Right renal pelvis (tissue), 4 donors: Measurements from ENCODE around the gene NFKBIL1. TPM values are rescaled to one million over a fixed set of nuclear protein-coding genes. Genes with fewer than 3 reads are reported as not detected.

Experiments used
- polyA plus RNA-seq, 4 donors: library from polyadenylated mRNA; unstranded; fragments of 120-200 nt; gene quantifications; one replicate each; pipeline ENCODE4 v1.2.1, GENCODE V29; 2013; ENCODE audit not compliant: insufficient read length in 4 of 4

Gene NFKBIL1
- polyA plus RNA-seq, 4 donors, result 19.1 to 27.4 (median 20.8) TPM

Other genes starting within 250 kb of the NFKBIL1 start
- gene HLA-B, start 190.4 kb upstream of the NFKBIL1 start, polyA plus RNA-seq, result 100 to 1,000 TPM; 110 to 214 (median 158) TPM
- gene MICA, start 144.0 kb upstream of the NFKBIL1 start, polyA plus RNA-seq, result 10 to 100 TPM in 1 of 4 donors, 1 to 10 TPM in 3; 3.3 to 12.2 (median 7.9) TPM
- 1 to 10 TPM in 3 of 4 donors, under 1 TPM in 1; 0.80 to 1.6 (median 1.4) TPM for gene MICB, start 49.5 kb upstream of the NFKBIL1 start, polyA plus RNA-seq
- gene MCCD1, start 18.6 kb upstream of the NFKBIL1 start, polyA plus RNA-seq, result 10 to 100 TPM; 14.0 to 27.9 (median 20.6) TPM
- gene DDX39B, start 5.6 kb upstream of the NFKBIL1 start, polyA plus RNA-seq, result 100 to 1,000 TPM; 498 to 550 (median 542) TPM
- gene ATP6V1G2, start 1.0 kb upstream of the NFKBIL1 start, polyA plus RNA-seq, result 10 to 100 TPM in 1 of 4 donors, 1 to 10 TPM in 3; 6.4 to 11.8 (median 7.3) TPM
- under 1 TPM; 0.22 to 0.45 (median 0.34) TPM for gene LTA, start 24.7 kb downstream of the NFKBIL1 start, polyA plus RNA-seq
- gene TNF, start 28.0 kb downstream of the NFKBIL1 start, polyA plus RNA-seq, result under 1 TPM; 0.08 to 0.28 (median 0.16) TPM
- 1 to 10 TPM; 1.0 to 2.3 (median 1.2) TPM for gene LTB, start 34.8 kb downstream of the NFKBIL1 start, polyA plus RNA-seq
- gene LST1, start 38.7 kb downstream of the NFKBIL1 start, polyA plus RNA-seq, result 1 to 10 TPM; 3.8 to 7.0 (median 4.7) TPM
- gene NCR3, start 45.4 kb downstream of the NFKBIL1 start, polyA plus RNA-seq, result under 1 TPM in 1 of 4 donors, not detected in 3; 0.25 TPM
- gene AIF1, start 67.6 kb downstream of the NFKBIL1 start, polyA plus RNA-seq, result 10 to 100 TPM; 73.2 to 86.0 (median 82.3) TPM
- gene PRRC2A, start 73.1 kb downstream of the NFKBIL1 start, polyA plus RNA-seq, result 100 to 1,000 TPM; 158 to 215 (median 172) TPM
- 100 to 1,000 TPM; 236 to 267 (median 247) TPM for gene BAG6, start 105.1 kb downstream of the NFKBIL1 start, polyA plus RNA-seq
- gene APOM, start 108.3 kb downstream of the NFKBIL1 start, polyA plus RNA-seq, result 100 to 1,000 TPM in 3 of 4 donors, 10 to 100 TPM in 1; 91.2 to 139 (median 117) TPM
- gene C6orf47, start 113.2 kb downstream of the NFKBIL1 start, polyA plus RNA-seq, result 10 to 100 TPM; 20.0 to 22.5 (median 20.7) TPM
- 10 to 100 TPM; 25.6 to 28.8 (median 26.0) TPM for gene GPANK1, start 117.4 kb downstream of the NFKBIL1 start, polyA plus RNA-seq
- 100 to 1,000 TPM; 237 to 255 (median 246) TPM for gene CSNK2B, start 118.5 kb downstream of the NFKBIL1 start, polyA plus RNA-seq
- 10 to 100 TPM; 14.0 to 21.3 (median 15.2) TPM for gene LY6G5B, start 122.4 kb downstream of the NFKBIL1 start, polyA plus RNA-seq
- 1 to 10 TPM; 2.4 to 3.3 (median 2.7) TPM for gene LY6G5C, start 133.5 kb downstream of the NFKBIL1 start, polyA plus RNA-seq
- 10 to 100 TPM; 52.5 to 62.6 (median 52.9) TPM for gene ABHD16A, start 155.7 kb downstream of the NFKBIL1 start, polyA plus RNA-seq
- 1 to 10 TPM in 1 of 4 donors, under 1 TPM in 3; 0.33 to 1.0 (median 0.80) TPM for gene LY6G6F, start 159.3 kb downstream of the NFKBIL1 start, polyA plus RNA-seq
- under 1 TPM in 1 of 4 donors, not detected in 3; 0.82 TPM for gene LY6G6D, start 167.7 kb downstream of the NFKBIL1 start, polyA plus RNA-seq
- under 1 TPM in 3 of 4 donors, not detected in 1; 0.28 to 0.43 (median 0.40) TPM for gene LY6G6C, start 174.1 kb downstream of the NFKBIL1 start, polyA plus RNA-seq
- gene MPIG6B, start 175.8 kb downstream of the NFKBIL1 start, polyA plus RNA-seq, result 1 to 10 TPM in 3 of 4 donors, under 1 TPM in 1; 0.96 to 3.8 (median 1.2) TPM
- gene DDAH2, start 181.7 kb downstream of the NFKBIL1 start, polyA plus RNA-seq, result 100 to 1,000 TPM; 148 to 230 (median 168) TPM
- gene CLIC1, start 188.9 kb downstream of the NFKBIL1 start, polyA plus RNA-seq, result 100 to 1,000 TPM; 290 to 327 (median 297) TPM
- 10 to 100 TPM; 18.3 to 25.7 (median 20.5) TPM for gene MSH5, start 192.4 kb downstream of the NFKBIL1 start, polyA plus RNA-seq
- gene SAPCD1, start 215.0 kb downstream of the NFKBIL1 start, polyA plus RNA-seq, result 1 to 10 TPM; 2.7 to 9.2 (median 5.6) TPM
- 10 to 100 TPM in 1 of 4 donors, 1 to 10 TPM in 3; 7.1 to 10.4 (median 8.7) TPM for gene VWA7, start 229.7 kb downstream of the NFKBIL1 start, polyA plus RNA-seq
- gene VARS1, start 248.1 kb downstream of the NFKBIL1 start, polyA plus RNA-seq, result 10 to 100 TPM; 56.8 to 59.8 (median 59.0) TPM